H9 (cell line): Measurements from ENCODE around the gene TMBIM6. TPM values are rescaled to one million over a fixed set of nuclear protein-coding genes. Genes with fewer than 3 reads are reported as not detected.

ENCODE experiments used
- DNase-seq: peaks from one replicate; pipeline ENCODE4 v3.0.0-alpha.2; 2017
- H2AFZ ChIP-seq: one replicate; pipeline ENCODE4 v1.6.1; 2013; ENCODE audit warnings: mild to moderate bottlenecking, low read length, control low read depth, moderate library complexity
- H2AK5ac ChIP-seq: 2 replicates; pipeline ENCODE4 v1.6.1; 2013; ENCODE audit warnings: low read length, control low read depth, mixed read lengths; ENCODE audit not compliant: insufficient read length
- H2BK120ac ChIP-seq: one replicate; pipeline ENCODE4 v1.6.1; 2013; ENCODE audit warnings: low read depth, mild to moderate bottlenecking, low read length, control low read depth, inconsistent platforms; ENCODE audit not compliant: poor library complexity, severe bottlenecking
- H2BK12ac ChIP-seq: 2 replicates; pipeline ENCODE4 v1.6.1; 2013; ENCODE audit warnings: low read length, control low read depth, mixed read lengths, low read depth; ENCODE audit not compliant: insufficient read length
- H2BK15ac ChIP-seq: 2 replicates; pipeline ENCODE4 v1.6.1; 2013; ENCODE audit warnings: low read depth, low read length, control low read depth
- H2BK20ac ChIP-seq: one replicate; pipeline ENCODE4 v1.6.1; 2013; ENCODE audit warnings: low read depth, mild to moderate bottlenecking, low read length, control low read depth, inconsistent platforms; ENCODE audit not compliant: poor library complexity, severe bottlenecking
- H2BK5ac ChIP-seq: 2 replicates; pipeline ENCODE4 v1.6.1; 2013; ENCODE audit warnings: low read length, control low read depth, mixed read lengths; ENCODE audit not compliant: insufficient read length
- H3K14ac ChIP-seq: 2 replicates; pipeline ENCODE4 v1.6.1; 2013; ENCODE audit warnings: low read length, control low read depth; ENCODE audit not compliant: insufficient read depth
- H3K18ac ChIP-seq: 2 replicates; pipeline ENCODE4 v1.6.1; 2013; ENCODE audit warnings: low read depth, mild to moderate bottlenecking, mixed read lengths, low read length, control low read depth; ENCODE audit not compliant: insufficient read length
- H3K23ac ChIP-seq: 2 replicates; pipeline ENCODE4 v1.6.1; 2013; ENCODE audit warnings: low read length, control low read depth, mixed read lengths, low read depth; ENCODE audit not compliant: insufficient read length
- H3K23me2 ChIP-seq: 2 replicates; pipeline ENCODE4 v1.6.1; 2013; ENCODE audit warnings: low read depth, mild to moderate bottlenecking, mixed read lengths, low read length, control low read depth; ENCODE audit not compliant: insufficient read length, poor library complexity, severe bottlenecking
- H3K27ac ChIP-seq: 2 replicates; pipeline ENCODE4 v1.5.1; 2013; ENCODE audit warnings: low read length, control low read depth, mixed read lengths, low read depth; ENCODE audit not compliant: insufficient read length
- H3K27me3 ChIP-seq: 2 replicates; pipeline ENCODE4 v1.6.1; 2013; ENCODE audit warnings: low read length, control low read depth, inconsistent platforms; ENCODE audit not compliant: insufficient read depth
- H3K4ac ChIP-seq: 2 replicates; pipeline ENCODE4 v1.6.1; 2013; ENCODE audit warnings: low read depth, mild to moderate bottlenecking, control low read depth, inconsistent platforms, low read length, moderate library complexity
- H3K4me1 ChIP-seq: 2 replicates; pipeline ENCODE4 v1.6.1; 2013; ENCODE audit warnings: low read length, control low read depth, inconsistent platforms; ENCODE audit not compliant: insufficient read depth
- H3K4me2 ChIP-seq: 2 replicates; pipeline ENCODE4 v1.6.1; 2013; ENCODE audit warnings: low read length, control low read depth, mixed read lengths; ENCODE audit not compliant: insufficient read length, insufficient read depth
- H3K56ac ChIP-seq: 2 replicates; pipeline ENCODE4 v1.6.1; 2013; ENCODE audit warnings: low read depth, mild to moderate bottlenecking, mixed read lengths, low read length, control low read depth; ENCODE audit not compliant: insufficient read length
- H3K79me1 ChIP-seq: 2 replicates; pipeline ENCODE4 v1.6.1; 2013; ENCODE audit warnings: low read depth, mild to moderate bottlenecking, moderate library complexity, low read length, control low read depth, inconsistent platforms; ENCODE audit not compliant: insufficient read depth, poor library complexity, severe bottlenecking
- H3K79me2 ChIP-seq: 2 replicates; pipeline ENCODE4 v1.6.1; 2013; ENCODE audit warnings: low read length, control low read depth, inconsistent platforms; ENCODE audit not compliant: insufficient read depth
- H3K9ac ChIP-seq: 2 replicates; pipeline ENCODE4 v1.6.1; 2013; ENCODE audit warnings: low read length, control low read depth, mixed read lengths; ENCODE audit not compliant: insufficient read length; ENCODE audit errors: extremely low read depth
- H3K9me3 ChIP-seq: one replicate; pipeline ENCODE4 v1.6.1; 2013; ENCODE audit warnings: low read depth, low read length, inconsistent platforms; ENCODE audit not compliant: control insufficient read depth
- H3T11ph ChIP-seq: one replicate; pipeline ENCODE4 v1.6.1; 2013; ENCODE audit warnings: mild to moderate bottlenecking, low read length, control low read depth, inconsistent platforms
- H4K20me1 ChIP-seq: one replicate; pipeline ENCODE4 v1.6.1; 2013; ENCODE audit not compliant: control insufficient read depth, insufficient read length, insufficient read depth
- H4K5ac ChIP-seq: 2 replicates; pipeline ENCODE4 v1.6.1; 2013; ENCODE audit warnings: low read depth, mild to moderate bottlenecking, mixed read lengths, low read length, control low read depth; ENCODE audit not compliant: insufficient read length
- H4K8ac ChIP-seq: replicated peaks from 2 replicates; pipeline ENCODE4 v1.6.1; 2013; ENCODE audit warnings: low read length, control low read depth, mixed read lengths, low read depth; ENCODE audit not compliant: insufficient read length
- H4K91ac ChIP-seq: 2 replicates; pipeline ENCODE4 v1.6.1; 2013; ENCODE audit warnings: low read depth, mild to moderate bottlenecking, moderate library complexity, mixed read lengths, low read length, control low read depth; ENCODE audit not compliant: insufficient read length
- H3K27ac Mint-ChIP-seq, 3 experiments: 2 replicates in 2 of 3; 3 replicates in 1 of 3; pipeline ENCODE4 v1.8.0; 2020 to 2021; ENCODE audit warnings: mixed read lengths in 3 of 3, mild to moderate bottlenecking in 1 of 3, moderate library complexity in 1 of 3
- H3K27me3 Mint-ChIP-seq: 2 replicates; pipeline ENCODE4 v1.8.0; 2021; ENCODE audit warnings: low read depth, mild to moderate bottlenecking, moderate library complexity, mixed read lengths
- H3K36me3 Mint-ChIP-seq, 3 experiments: 2 replicates in 2 of 3; 3 replicates in 1 of 3; pipeline ENCODE4 v1.8.0; 2020 to 2021; ENCODE audit warnings: low read depth in 3 of 3, mixed read lengths in 3 of 3; ENCODE audit not compliant: insufficient read depth in 1 of 3
- H3K4me1 Mint-ChIP-seq, 2 experiments: 2 replicates each; pipeline ENCODE4 v1.8.0; 2020; ENCODE audit warnings: mixed read lengths in 2 of 2
- H3K4me3 Mint-ChIP-seq, 2 experiments: 2 replicates in 1 of 2; 3 replicates in 1 of 2; pipeline ENCODE4 v1.8.0; 2020 to 2021; ENCODE audit warnings: mild to moderate bottlenecking in 2 of 2, mixed read lengths in 2 of 2, moderate library complexity in 1 of 2
- H3K9me3 Mint-ChIP-seq, 2 experiments: 2 replicates in 1 of 2; 3 replicates in 1 of 2; pipeline ENCODE4 v1.8.0; 2020; ENCODE audit warnings: mild to moderate bottlenecking in 2 of 2, mixed read lengths in 2 of 2, moderate library complexity in 1 of 2
- WGBS: extraction: QIAGEN DNeasy Blood & Tissue Kit; methylation state at CpG from one replicate; pipeline ENCODE4 v1.1.7; 2013; ENCODE audit warnings: missing lambda C conversion rate, low lambda C conversion rate, mixed read lengths; ENCODE audit not compliant: insufficient read length; ENCODE audit errors: extremely low coverage; 5-methylcytosine and 5-hydroxymethylcytosine counted together
- total RNA-seq: library from RNA; stranded (reverse); gene quantifications from 2 replicates; pipeline ENCODE4 v1.2.1, GENCODE V29; 2021
- TF ChIP-seq, protein P1 (sequence below): fragments of 200-600 bp; sonication (generic); conservative IDR thresholded peaks from 3 replicates; pipeline ENCODE4 v1.8.0; 2021; ENCODE audit warnings: antibody characterized with exemption, mild to moderate bottlenecking

TMBIM6 gene
- total RNA-seq, 1 experiment from 2014 or later = 362 TPM

DNA sequence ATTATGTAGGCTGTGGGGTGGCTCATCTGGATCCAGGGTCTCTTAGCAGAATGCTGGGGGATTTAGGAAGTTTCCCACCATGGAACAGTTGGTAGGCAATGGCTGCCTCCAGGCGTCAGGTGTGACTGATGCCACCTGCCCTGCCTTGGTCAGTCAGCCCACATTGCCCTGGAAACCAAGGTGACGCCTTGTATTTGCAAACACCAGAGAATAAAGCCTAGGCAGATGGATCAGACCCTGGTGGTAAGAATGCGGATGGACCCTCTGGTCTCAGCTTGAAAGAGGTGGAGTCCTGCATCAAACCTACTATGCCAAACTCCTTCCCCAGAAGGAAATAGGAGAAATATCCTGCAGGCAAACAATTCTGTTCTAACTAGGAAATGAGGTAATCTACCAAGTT, 48.6 kb downstream of the TMBIM6 start:
- Histone ChIP-seq H3K4me1 (no peaks in the 10 kb centered on the region; the same call in 1 of the 2 replicates), H4K8ac (no peak overlapping the region), H3K4ac (no peak overlapping the region), H3K79me1 (no peaks in the 10 kb centered on the region), H3K9me3 (no peaks in the 10 kb centered on the region), H3K14ac (no peak overlapping the region), H4K91ac (no peak overlapping the region), H2AK5ac (no peak overlapping the region), H4K5ac (no peak overlapping the region), H3K56ac (no peak overlapping the region), H3K23ac (no peak overlapping the region), H3K27ac (no peak overlapping the region), H2BK12ac (no peak overlapping the region), H3K18ac (no peak overlapping the region), H3K23me2 (no peaks in the 10 kb centered on the region), H2BK20ac (no peak overlapping the region), H4K20me1 (no peaks in the 10 kb centered on the region), H3K27me3 (no peaks in the 10 kb centered on the region), H2BK5ac (no peak overlapping the region), H3K4me2 (no peak overlapping the region), H2BK15ac (no peak overlapping the region), H2AFZ (no peak overlapping the region), H2BK120ac (no peak overlapping the region), H3K9ac (no peak overlapping the region), H3K79me2 (no peaks in the 10 kb centered on the region), H3T11ph (no peak overlapping the region)
- DNase-seq = peak; percentile 88
- Mint-ChIP-seq H3K4me3 (no peak overlapping the region), H3K27me3 (peaks cover 6% of the 10 kb centered on the region), H3K36me3 (peaks cover 3 to 8% (median 5%) of the 10 kb centered on the region in 3 experiments; a peak in 5 of 7 replicates), H3K27ac (peak overlapping the region in 2 of 3 experiments; percentile 73 to 80; a peak in 2 of 7 replicates), H3K4me1 (peaks cover 5 to 11% of the 10 kb centered on the region in 2 experiments), H3K9me3 (peaks cover 5 to 6% of the 10 kb centered on the region in 2 experiments)
- TF ChIP-seq, protein P1, sequence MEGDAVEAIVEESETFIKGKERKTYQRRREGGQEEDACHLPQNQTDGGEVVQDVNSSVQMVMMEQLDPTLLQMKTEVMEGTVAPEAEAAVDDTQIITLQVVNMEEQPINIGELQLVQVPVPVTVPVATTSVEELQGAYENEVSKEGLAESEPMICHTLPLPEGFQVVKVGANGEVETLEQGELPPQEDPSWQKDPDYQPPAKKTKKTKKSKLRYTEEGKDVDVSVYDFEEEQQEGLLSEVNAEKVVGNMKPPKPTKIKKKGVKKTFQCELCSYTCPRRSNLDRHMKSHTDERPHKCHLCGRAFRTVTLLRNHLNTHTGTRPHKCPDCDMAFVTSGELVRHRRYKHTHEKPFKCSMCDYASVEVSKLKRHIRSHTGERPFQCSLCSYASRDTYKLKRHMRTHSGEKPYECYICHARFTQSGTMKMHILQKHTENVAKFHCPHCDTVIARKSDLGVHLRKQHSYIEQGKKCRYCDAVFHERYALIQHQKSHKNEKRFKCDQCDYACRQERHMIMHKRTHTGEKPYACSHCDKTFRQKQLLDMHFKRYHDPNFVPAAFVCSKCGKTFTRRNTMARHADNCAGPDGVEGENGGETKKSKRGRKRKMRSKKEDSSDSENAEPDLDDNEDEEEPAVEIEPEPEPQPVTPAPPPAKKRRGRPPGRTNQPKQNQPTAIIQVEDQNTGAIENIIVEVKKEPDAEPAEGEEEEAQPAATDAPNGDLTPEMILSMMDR = peak; percentile 59
- no CpG with 5 or more reads among the region's 3 CpGs for WGBS
